Adipose tissue (tissue), 3 donors: Measurements from ENCODE around the gene PTH1R. TPM values are rescaled to one million over a fixed set of nuclear protein-coding genes. Genes with fewer than 3 reads are reported as not detected.

Source experiments
- H3K27ac ChIP-seq: one replicate; pipeline ENCODE4 v1.5.1; 2013; ENCODE audit warnings: low read depth, low read length
- WGBS, 3 donors: extraction: QIAGEN DNeasy Blood & Tissue Kit; methylation state at CpG; one replicate each; pipeline ENCODE4 v1.1.7; 2013; 5-methylcytosine and 5-hydroxymethylcytosine counted together
- polyA plus RNA-seq, 3 donors: library from polyadenylated mRNA; stranded (reverse); fragments of 200-250 nt; gene quantifications; one replicate each; pipeline ENCODE4 v1.2.3, GENCODE V29; 2013
- donor health status: healthy with polysubstance abuse.
- donor health status: Bipolar disorder and iron deficiency.
- donor health status: healthy.

The PTH1R gene
- polyA plus RNA-seq, 3 donors = 6.1 to 62.9 (median 44.7) TPM

- no peak overlapping the region for H3K27ac ChIP-seq
- WGBS, 3 donors = 89 to 93% (median 93%) methylated on average over 10 of the region's 10 CpGs
These were observed 16.5 kb upstream of the PTH1R start for GRCh38 chr3:46860810-46861604.

GRCh38 chr3:46861605-46862368, 15.7 kb upstream of the PTH1R start:
- 63 to 79% (median 79%) methylated on average over 12 of the region's 12 CpGs for WGBS, 3 donors
- H3K27ac ChIP-seq = no peak overlapping the region

- H3K27ac ChIP-seq = no peak overlapping the region
- 84 to 92% (median 90%) methylated on average over 7 of the region's 7 CpGs for WGBS, 3 donors
These were observed 15.0 kb upstream of the PTH1R start for GRCh38 chr3:46862369-46863025.

GRCh38 chr3:46863261-46863782, 14.2 kb upstream of the PTH1R start, which contains the start of gene MYL3:
Gene MYL3 (minus strand): TSS chr3:46863444. CDS start chr3:46863390, 54 bp downstream.
- WGBS, 3 donors = 82 to 90% (median 89%) methylated on average over 7 of the region's 7 CpGs
- no peak within 1 kb of the TSS for H3K27ac ChIP-seq

GRCh38 chr3:46864061-46864881, 13.2 kb upstream of the PTH1R start:
- 73 to 89% (median 84%) methylated on average over 10 of the region's 10 CpGs for WGBS, 3 donors
- no peak overlapping the region for H3K27ac ChIP-seq

GRCh38 chr3:46865031-46865507, 12.5 kb upstream of the PTH1R start:
- WGBS, 3 donors = 31 to 56% (median 33%) methylated on average over 12 of the region's 12 CpGs
- H3K27ac ChIP-seq = no peak overlapping the region

- WGBS, 3 donors = 50 to 71% (median 56%) methylated on average over 2 of the region's 2 CpGs
- H3K27ac ChIP-seq = no peak overlapping the region
These were observed 12.0 kb upstream of the PTH1R start for GRCh38 chr3:46865546-46865945.

GRCh38 chr3:46866032-46866595, 11.4 kb upstream of the PTH1R start:
- WGBS, 3 donors = 79 to 88% (median 86%) methylated on average over 10 to 11 of the region's 11 CpGs

GRCh38 chr3:46866720-46867549, 10.6 kb upstream of the PTH1R start:
- no peak overlapping the region for H3K27ac ChIP-seq
- WGBS, 3 donors = 24 to 32% (median 29%) methylated on average over 15 of the region's 15 CpGs

More at GRCh38 chr3:46866032-46866595, 11.4 kb upstream of the PTH1R start:
- H3K27ac ChIP-seq = no peak overlapping the region

GRCh38 chr3:46867550-46867898, 10.0 kb upstream of the PTH1R start:
- no peak overlapping the region for H3K27ac ChIP-seq
- WGBS, 3 donors = 32 to 50% (median 36%) methylated on average over 15 of the region's 15 CpGs

- 64 to 77% (median 72%) methylated on average over 8 of the region's 8 CpGs for WGBS, 3 donors
- no peak overlapping the region for H3K27ac ChIP-seq
These were observed 9.2 kb upstream of the PTH1R start for GRCh38 chr3:46868287-46868686.

GRCh38 chr3:46868948-46869347, 8.6 kb upstream of the PTH1R start:
- WGBS, 3 donors = 61 to 79% (median 63%) methylated on average over 7 of the region's 7 CpGs
- H3K27ac ChIP-seq = no peak overlapping the region

- WGBS, 3 donors = 81 to 85% (median 84%) methylated on average over 10 of the region's 10 CpGs
- H3K27ac ChIP-seq = no peak overlapping the region
These were observed 8.1 kb upstream of the PTH1R start for GRCh38 chr3:46869440-46869839.

GRCh38 chr3:46870651-46871050, 6.9 kb upstream of the PTH1R start:
- WGBS, 3 donors = 91 to 95% (median 95%) methylated on average over 5 of the region's 5 CpGs
- no peak overlapping the region for H3K27ac ChIP-seq

GRCh38 chr3:46871222-46871621, 6.3 kb upstream of the PTH1R start:
- 56 to 67% (median 56%) methylated on average over 10 of the region's 10 CpGs for WGBS, 3 donors

GRCh38 chr3:46873521-46873920, 4.0 kb upstream of the PTH1R start:
- WGBS, 3 donors = 60 to 82% (median 61%) methylated on average over 5 of the region's 5 CpGs
- H3K27ac ChIP-seq = no peak overlapping the region

More at GRCh38 chr3:46871222-46871621, 6.3 kb upstream of the PTH1R start:
- H3K27ac ChIP-seq = no peak overlapping the region

- WGBS, 3 donors = 25 to 59% (median 36%) methylated on average over 18 of the region's 18 CpGs
- H3K27ac ChIP-seq = no peak overlapping the region
These were observed 3.1 kb upstream of the PTH1R start for GRCh38 chr3:46874430-46874829.
